ENCODE measurements around the gene STAB1.

STAB1 gene

GRCh38 chr3:52506266-52506966, 11.3 kb downstream of the STAB1 start:
- Histone ChIP-seq H3K27ac (no peak overlapping the region), H2AFZ (no peak overlapping the region), H3K4me2 (ENCODE audit: low read length) (no peak overlapping the region), H3K9ac (no peak overlapping the region), H3K4me1 (no peaks in the 10 kb centered on the region), H3K27me3 (ENCODE audit: control insufficient read depth, insufficient read depth, low read length) (no peaks in the 10 kb centered on the region), H3K4me3 (ENCODE audit: low read depth, low read length) (no peak overlapping the region), H3K79me2 (no peaks in the 10 kb centered on the region), H3K9me3 (ENCODE audit: control insufficient read depth, low read length) (no peaks in the 10 kb centered on the region), H3K36me3 (ENCODE audit: control insufficient read depth, insufficient read depth, low read length) (no peaks in the 10 kb centered on the region)
- TF ChIP-seq, protein P1, sequence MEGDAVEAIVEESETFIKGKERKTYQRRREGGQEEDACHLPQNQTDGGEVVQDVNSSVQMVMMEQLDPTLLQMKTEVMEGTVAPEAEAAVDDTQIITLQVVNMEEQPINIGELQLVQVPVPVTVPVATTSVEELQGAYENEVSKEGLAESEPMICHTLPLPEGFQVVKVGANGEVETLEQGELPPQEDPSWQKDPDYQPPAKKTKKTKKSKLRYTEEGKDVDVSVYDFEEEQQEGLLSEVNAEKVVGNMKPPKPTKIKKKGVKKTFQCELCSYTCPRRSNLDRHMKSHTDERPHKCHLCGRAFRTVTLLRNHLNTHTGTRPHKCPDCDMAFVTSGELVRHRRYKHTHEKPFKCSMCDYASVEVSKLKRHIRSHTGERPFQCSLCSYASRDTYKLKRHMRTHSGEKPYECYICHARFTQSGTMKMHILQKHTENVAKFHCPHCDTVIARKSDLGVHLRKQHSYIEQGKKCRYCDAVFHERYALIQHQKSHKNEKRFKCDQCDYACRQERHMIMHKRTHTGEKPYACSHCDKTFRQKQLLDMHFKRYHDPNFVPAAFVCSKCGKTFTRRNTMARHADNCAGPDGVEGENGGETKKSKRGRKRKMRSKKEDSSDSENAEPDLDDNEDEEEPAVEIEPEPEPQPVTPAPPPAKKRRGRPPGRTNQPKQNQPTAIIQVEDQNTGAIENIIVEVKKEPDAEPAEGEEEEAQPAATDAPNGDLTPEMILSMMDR (IDR thresholded peaks at IDR 0.05) = no peak

DNA sequence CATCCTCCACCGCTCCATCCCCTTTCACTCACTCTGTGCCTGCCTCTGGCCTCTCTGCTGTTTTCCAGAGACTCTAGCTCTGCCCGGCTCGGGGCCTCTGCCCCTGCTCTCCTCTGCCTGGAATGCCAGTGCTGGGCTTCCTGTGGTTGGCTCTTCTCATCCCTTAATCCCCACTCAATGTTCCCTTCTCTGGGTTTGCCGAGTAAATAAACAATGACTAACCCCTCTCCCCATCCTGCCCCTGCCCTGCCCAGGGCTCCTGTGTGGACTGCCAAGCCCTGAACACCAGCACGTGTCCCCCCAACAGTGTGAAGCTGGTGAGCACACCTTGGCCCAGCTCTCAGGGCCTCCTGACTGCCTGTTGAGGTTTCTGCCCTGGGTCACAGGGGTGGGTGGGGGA, 12.2 kb downstream of the STAB1 start:
- H3K27ac ChIP-seq = no peak overlapping the region
- no peaks in the 10 kb centered on the region for H3K4me1 ChIP-seq
- H3K4me3 ChIP-seq (ENCODE audit: low read depth, low read length) = no peak overlapping the region
- H3K9me3 ChIP-seq (ENCODE audit: control insufficient read depth, low read length) = no peaks in the 10 kb centered on the region
- H3K79me2 ChIP-seq = no peaks in the 10 kb centered on the region
- TF ChIP-seq, protein P1 (IDR thresholded peaks at IDR 0.05) = no peak
- no peaks in the 10 kb centered on the region for H3K27me3 ChIP-seq (ENCODE audit: control insufficient read depth, insufficient read depth, low read length)
- no peak overlapping the region for H3K9ac ChIP-seq
- H2AFZ ChIP-seq = no peak overlapping the region
- no peak overlapping the region for H3K4me2 ChIP-seq (ENCODE audit: low read length)
- H3K36me3 ChIP-seq (ENCODE audit: control insufficient read depth, insufficient read depth, low read length) = no peaks in the 10 kb centered on the region

GRCh38 chr3:52509753-52510328, 14.7 kb downstream of the STAB1 start:
- Histone ChIP-seq H3K79me2 (no peaks in the 10 kb centered on the region), H3K27me3 (ENCODE audit: control insufficient read depth, insufficient read depth, low read length) (no peaks in the 10 kb centered on the region), H3K36me3 (ENCODE audit: control insufficient read depth, insufficient read depth, low read length) (no peaks in the 10 kb centered on the region), H3K9ac (no peak overlapping the region), H3K4me3 (ENCODE audit: low read depth, low read length) (no peak overlapping the region), H3K9me3 (ENCODE audit: control insufficient read depth, low read length) (no peaks in the 10 kb centered on the region), H3K4me2 (ENCODE audit: low read length) (no peak overlapping the region), H3K4me1 (no peaks in the 10 kb centered on the region), H2AFZ (no peak overlapping the region), H3K27ac (no peak overlapping the region)
- TF ChIP-seq, protein P1 (IDR thresholded peaks at IDR 0.05) = no peak

GRCh38 chr3:52511509-52511908, 16.4 kb downstream of the STAB1 start:
- no peak overlapping the region for H2AFZ ChIP-seq
- H3K27ac ChIP-seq = no peak overlapping the region
- H3K9ac ChIP-seq = no peak overlapping the region
- H3K4me3 ChIP-seq (ENCODE audit: low read depth, low read length) = no peak overlapping the region
- H3K79me2 ChIP-seq = no peaks in the 10 kb centered on the region
- H3K4me1 ChIP-seq = no peaks in the 10 kb centered on the region
- no peak overlapping the region for H3K4me2 ChIP-seq (ENCODE audit: low read length)
- TF ChIP-seq, protein P1 (IDR thresholded peaks at IDR 0.05) = no peak
- no peaks in the 10 kb centered on the region for H3K27me3 ChIP-seq (ENCODE audit: control insufficient read depth, insufficient read depth, low read length)
- no peaks in the 10 kb centered on the region for H3K9me3 ChIP-seq (ENCODE audit: control insufficient read depth, low read length)
- no peaks in the 10 kb centered on the region for H3K36me3 ChIP-seq (ENCODE audit: control insufficient read depth, insufficient read depth, low read length)

DNA sequence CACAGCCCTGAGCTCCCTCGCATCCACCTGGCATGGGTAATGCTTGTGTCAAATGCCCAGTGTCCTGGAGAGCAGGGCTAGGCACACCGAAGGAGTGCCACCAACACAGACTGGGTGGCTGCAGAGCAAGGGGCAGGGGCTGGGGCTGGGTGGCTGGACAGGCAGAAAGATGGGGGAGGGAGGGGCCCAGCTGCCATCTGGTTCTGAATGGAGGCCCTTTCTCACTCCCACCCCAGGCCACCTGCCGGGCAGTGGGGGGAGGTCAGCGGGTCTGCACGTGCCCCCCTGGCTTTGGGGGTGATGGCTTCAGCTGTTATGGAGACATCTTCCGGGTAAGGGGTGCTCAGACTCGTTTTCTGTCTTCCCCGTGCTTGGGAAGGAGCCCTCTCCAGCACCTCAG, 17.0 kb downstream of the STAB1 start:
- Histone ChIP-seq H3K27ac (no peak overlapping the region), H3K36me3 (ENCODE audit: control insufficient read depth, insufficient read depth, low read length) (no peaks in the 10 kb centered on the region), H3K4me3 (ENCODE audit: low read depth, low read length) (no peak overlapping the region), H3K9me3 (ENCODE audit: control insufficient read depth, low read length) (no peaks in the 10 kb centered on the region), H2AFZ (no peak overlapping the region), H3K27me3 (ENCODE audit: control insufficient read depth, insufficient read depth, low read length) (no peaks in the 10 kb centered on the region), H3K79me2 (no peaks in the 10 kb centered on the region), H3K4me1 (no peaks in the 10 kb centered on the region), H3K9ac (no peak overlapping the region), H3K4me2 (ENCODE audit: low read length) (no peak overlapping the region)
- TF ChIP-seq, protein P1 (IDR thresholded peaks at IDR 0.05) = no peak

All from parathyroid adenoma (tissue), 2 donors.